Loucy (cell line): ENCODE data around the gene TM9SF3.

Source experiments
- H2AFZ ChIP-seq: fragments of 200-600 bp; sonication (generic); 2 replicates; pipeline ENCODE4 v1.6.0; 2016; ENCODE audit warnings: antibody characterized with exemption, mild to moderate bottlenecking, low read length, moderate library complexity
- H3F3A ChIP-seq: fragments of 200-600 bp; 2 replicates; pipeline ENCODE4 v1.6.0; 2016; ENCODE audit warnings: antibody characterized with exemption, low read depth, mild to moderate bottlenecking
- H3K27me3 ChIP-seq: fragments of 200-600 bp; sonication (generic); 2 replicates; pipeline ENCODE4 v1.6.1; 2014; ENCODE audit warnings: low read length, mild to moderate bottlenecking; ENCODE audit not compliant: insufficient read depth, poor library complexity, severe bottlenecking
- H3K36me3 ChIP-seq: fragments of 200-600 bp; sonication (generic); 2 replicates; pipeline ENCODE4 v1.6.1; 2016; ENCODE audit warnings: low read length; ENCODE audit not compliant: insufficient read depth
- H3K4me1 ChIP-seq: fragments of 200-600 bp; sonication (generic); 2 replicates; pipeline ENCODE4 v1.5.1; 2014; ENCODE audit warnings: low read length, mild to moderate bottlenecking; ENCODE audit not compliant: insufficient read depth, poor library complexity, severe bottlenecking
- H3K4me2 ChIP-seq: fragments of 200-600 bp; sonication (generic); 2 replicates; pipeline ENCODE4 v1.6.0; 2014; ENCODE audit warnings: antibody characterized with exemption, low read length, low read depth, mild to moderate bottlenecking; ENCODE audit not compliant: poor library complexity, severe bottlenecking
- H3K4me3 ChIP-seq: fragments of 200-600 bp; sonication (generic); 2 replicates; pipeline ENCODE4 v1.5.1; 2014; ENCODE audit warnings: low read length, mild to moderate bottlenecking, mixed read lengths; ENCODE audit not compliant: poor library complexity, severe bottlenecking
- H3K79me2 ChIP-seq: fragments of 200-600 bp; sonication (generic); 2 replicates; pipeline ENCODE4 v1.6.1; 2014; ENCODE audit warnings: low read length; ENCODE audit not compliant: insufficient read depth
- H3K9ac ChIP-seq: fragments of 200-600 bp; sonication (generic); 2 replicates; pipeline ENCODE4 v1.6.0; 2014; ENCODE audit warnings: mild to moderate bottlenecking, low read depth, low read length, moderate library complexity; ENCODE audit not compliant: poor library complexity, severe bottlenecking
- H3K9me2 ChIP-seq: fragments of 200-600 bp; sonication (generic); replicated peaks from 2 replicates; pipeline ENCODE4 v1.6.1; 2016; ENCODE audit warnings: low read depth, low read length, mixed read lengths
- H3K9me3 ChIP-seq: fragments of 200-600 bp; sonication (generic); 2 replicates; pipeline ENCODE4 v1.6.1; 2014; ENCODE audit warnings: mild to moderate bottlenecking, antibody characterized with exemption, low read length, low read depth; ENCODE audit not compliant: insufficient read depth
- H4K20me1 ChIP-seq: fragments of 200-600 bp; sonication (generic); 2 replicates; pipeline ENCODE4 v1.6.0; 2014; ENCODE audit warnings: antibody characterized with exemption, low read length, mild to moderate bottlenecking; ENCODE audit not compliant: insufficient read depth, poor library complexity, severe bottlenecking
- CTCF ChIP-seq: fragments of 200-600 bp; sonication (generic); conservative IDR thresholded peaks from 2 replicates; pipeline ENCODE4 v1.5.1; 2014; ENCODE audit warnings: mild to moderate bottlenecking, antibody characterized with exemption, low read length
- EZH2phosphoT487 ChIP-seq: fragments of 200-600 bp; IDR thresholded peaks from 2 replicates; pipeline ENCODE4 v1.6.1; 2018; ENCODE audit warnings: antibody characterized with exemption, mild to moderate bottlenecking, moderate library complexity, borderline replicate concordance

TM9SF3 gene

DNA sequence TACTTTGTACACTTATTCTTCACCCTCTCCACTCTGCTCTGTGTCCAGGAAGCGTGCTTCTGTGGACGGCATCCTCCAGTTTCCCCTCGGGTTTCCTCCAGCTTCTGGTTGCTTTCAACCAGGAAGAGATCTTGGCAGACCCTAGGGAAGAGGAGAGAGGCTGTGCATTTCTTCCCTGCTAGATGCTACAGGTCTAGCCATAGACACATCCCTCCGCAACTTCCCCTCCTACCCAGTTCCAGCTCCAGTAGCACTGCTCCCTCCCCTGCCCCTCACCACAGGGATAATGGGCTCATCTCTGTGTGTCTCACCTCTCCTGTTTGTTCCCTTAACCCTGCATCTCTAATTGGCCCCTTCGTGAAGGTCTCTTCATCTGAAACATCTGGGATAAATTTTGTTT is 89.4 kb downstream of the TM9SF3 start:
- no peaks in the 10 kb centered on the region for H3F3A ChIP-seq
- H3K9me3 ChIP-seq = no peaks in the 10 kb centered on the region
- H3K9me2 ChIP-seq = no peaks in the 10 kb centered on the region
- no peaks in the 10 kb centered on the region for H4K20me1 ChIP-seq
- no peak overlapping the region for H3K9ac ChIP-seq
- no peak overlapping the region for H2AFZ ChIP-seq
- no peak for TF ChIP-seq EZH2phosphoT487
- no peak for TF ChIP-seq CTCF
- no peaks in the 10 kb centered on the region for H3K27me3 ChIP-seq
- H3K4me1 ChIP-seq = no peaks in the 10 kb centered on the region
- no peaks in the 10 kb centered on the region for H3K36me3 ChIP-seq
- no peak overlapping the region for H3K4me2 ChIP-seq
- H3K4me3 ChIP-seq = no peak overlapping the region
- H3K79me2 ChIP-seq = no peaks in the 10 kb centered on the region

- H3K9ac ChIP-seq = no peak overlapping the region
- H3K9me3 ChIP-seq = no peaks in the 10 kb centered on the region
- no peak overlapping the region for H2AFZ ChIP-seq
- no peaks in the 10 kb centered on the region for H3K27me3 ChIP-seq
- H3K36me3 ChIP-seq = no peaks in the 10 kb centered on the region
- no peaks in the 10 kb centered on the region for H3K79me2 ChIP-seq
- H3K4me1 ChIP-seq = no peaks in the 10 kb centered on the region
- no peaks in the 10 kb centered on the region for H3K9me2 ChIP-seq
- TF ChIP-seq CTCF (no peak), EZH2phosphoT487 (no peak)
- H4K20me1 ChIP-seq = no peaks in the 10 kb centered on the region
- H3K4me3 ChIP-seq = no peak overlapping the region
- no peak overlapping the region for H3K4me2 ChIP-seq
- no peaks in the 10 kb centered on the region for H3F3A ChIP-seq
These were observed 90.4 kb downstream of the TM9SF3 start for GRCh38 chr10:96496281-96496925.

GRCh38 chr10:96495544-96495943 is 91.3 kb downstream of the TM9SF3 start:
- no peaks in the 10 kb centered on the region for H3K9me2 ChIP-seq
- no peaks in the 10 kb centered on the region for H3K27me3 ChIP-seq
- TF ChIP-seq CTCF (no peak), EZH2phosphoT487 (no peak)
- H3K4me1 ChIP-seq = no peaks in the 10 kb centered on the region
- H3K36me3 ChIP-seq = no peaks in the 10 kb centered on the region
- H3K79me2 ChIP-seq = no peaks in the 10 kb centered on the region
- H3K9me3 ChIP-seq = no peaks in the 10 kb centered on the region
- H3K4me3 ChIP-seq = no peak overlapping the region
- H3K9ac ChIP-seq = no peak overlapping the region
- H3K4me2 ChIP-seq = no peak overlapping the region
- no peaks in the 10 kb centered on the region for H4K20me1 ChIP-seq
- H2AFZ ChIP-seq = no peak overlapping the region
- no peaks in the 10 kb centered on the region for H3F3A ChIP-seq
